Activated gamma-delta T cell (primary cell): ENCODE data around the gene FOXL1.

Experiments used
- DNase-seq: peaks from one replicate; lab custom pipeline; 2025; lab: John Stamatoyannopoulos, UW

Gene FOXL1

GRCh38 chr16:86604436-86605193, 26.3 kb downstream of the FOXL1 start:
- DNase-seq = no peak

GRCh38 chr16:86605950-86606349, 27.6 kb downstream of the FOXL1 start:
- no peak for DNase-seq

DNA sequence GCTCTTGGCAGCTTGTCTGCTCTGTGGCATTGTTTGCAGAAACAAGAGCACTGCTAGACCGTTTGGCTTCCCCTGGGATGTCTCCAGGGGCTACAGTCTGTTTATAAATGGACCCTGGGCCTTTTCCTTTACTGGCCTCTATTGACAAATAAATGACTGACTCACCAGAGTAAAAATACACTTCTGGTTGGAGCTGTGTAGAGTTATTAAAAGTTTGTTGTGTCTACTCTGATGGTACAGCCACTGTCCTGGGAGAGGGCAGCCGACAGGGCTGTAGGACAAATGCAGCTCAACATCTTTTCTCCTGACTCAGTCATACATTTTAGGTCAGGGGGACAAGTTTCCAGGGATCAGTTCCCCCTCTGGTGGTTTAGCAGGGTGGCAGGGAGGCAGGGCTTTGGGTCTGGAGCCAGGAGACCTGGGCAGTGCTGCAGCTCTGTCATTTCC, 30.0 kb downstream of the FOXL1 start:
- DNase-seq = no peak

GRCh38 chr16:86609115-86609514, 30.8 kb downstream of the FOXL1 start:
- no peak for DNase-seq

DNA sequence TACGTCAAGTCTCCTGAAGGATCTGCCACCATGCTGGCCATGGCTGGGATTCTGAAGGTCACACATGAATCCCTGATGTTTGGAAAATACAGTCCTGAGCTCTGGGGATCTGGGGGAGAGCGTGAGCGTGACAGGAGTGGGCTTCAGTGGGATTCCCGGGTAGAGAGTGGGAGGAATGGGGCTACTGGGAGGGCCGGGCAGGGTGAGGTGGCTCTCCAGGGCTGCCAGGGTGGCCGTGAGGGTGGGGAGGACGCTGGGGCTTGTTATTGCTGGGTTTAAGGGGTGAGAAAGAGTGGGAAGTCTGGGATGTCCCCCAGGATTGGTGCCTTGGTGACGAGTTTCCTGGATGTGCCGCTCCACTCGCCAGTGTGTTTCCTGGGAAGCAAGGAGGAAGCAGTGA, 31.3 kb downstream of the FOXL1 start:
- DNase-seq = no peak

GRCh38 chr16:86610779-86611524, 32.6 kb downstream of the FOXL1 start:
- DNase-seq = no peak

DNA sequence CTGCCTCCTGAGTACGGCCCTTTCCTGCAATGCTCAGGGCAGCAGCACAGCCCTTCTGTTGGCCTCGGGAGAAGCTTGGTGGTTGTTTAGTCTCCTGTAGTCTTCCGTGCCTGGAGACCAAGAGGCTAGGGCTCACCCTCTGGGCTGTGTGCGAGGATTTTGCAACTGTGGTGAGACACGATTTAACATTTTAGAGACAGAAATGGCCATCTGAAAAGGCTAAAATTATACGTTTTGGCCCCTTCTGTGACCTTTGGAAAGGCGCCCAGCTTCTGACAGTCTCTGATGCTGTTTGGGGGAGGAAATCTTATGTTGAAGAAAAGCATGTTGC, 33.1 kb downstream of the FOXL1 start:
- DNase-seq = no peak

- DNase-seq = no peak
Observed at GRCh38 chr16:86611941-86612340, 33.6 kb downstream of the FOXL1 start.

DNA sequence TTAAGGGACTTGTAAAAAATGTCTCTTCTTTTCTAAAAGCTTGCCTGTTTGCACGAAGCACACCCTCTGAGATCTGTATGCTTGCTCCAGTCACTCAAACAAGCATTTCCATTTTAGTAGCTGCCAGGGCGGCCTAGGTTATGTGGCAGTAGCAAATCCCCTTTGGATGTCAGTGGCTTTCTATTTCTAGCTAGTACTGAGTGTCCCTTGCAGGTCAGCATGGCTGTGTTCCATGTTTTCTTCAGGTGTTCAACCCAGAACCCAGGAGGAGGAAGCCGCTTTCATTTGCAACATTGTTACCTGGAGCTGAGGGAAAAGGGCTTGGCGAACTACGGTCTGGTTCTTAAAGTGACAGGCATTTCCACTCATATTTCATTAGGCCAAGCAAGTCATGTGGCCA, 36.4 kb downstream of the FOXL1 start:
- no peak for DNase-seq

GRCh38 chr16:86616906-86617305, 38.6 kb downstream of the FOXL1 start:
- no peak for DNase-seq

- DNase-seq = no peak
Observed at GRCh38 chr16:86618431-86619238, 40.3 kb downstream of the FOXL1 start.

DNA sequence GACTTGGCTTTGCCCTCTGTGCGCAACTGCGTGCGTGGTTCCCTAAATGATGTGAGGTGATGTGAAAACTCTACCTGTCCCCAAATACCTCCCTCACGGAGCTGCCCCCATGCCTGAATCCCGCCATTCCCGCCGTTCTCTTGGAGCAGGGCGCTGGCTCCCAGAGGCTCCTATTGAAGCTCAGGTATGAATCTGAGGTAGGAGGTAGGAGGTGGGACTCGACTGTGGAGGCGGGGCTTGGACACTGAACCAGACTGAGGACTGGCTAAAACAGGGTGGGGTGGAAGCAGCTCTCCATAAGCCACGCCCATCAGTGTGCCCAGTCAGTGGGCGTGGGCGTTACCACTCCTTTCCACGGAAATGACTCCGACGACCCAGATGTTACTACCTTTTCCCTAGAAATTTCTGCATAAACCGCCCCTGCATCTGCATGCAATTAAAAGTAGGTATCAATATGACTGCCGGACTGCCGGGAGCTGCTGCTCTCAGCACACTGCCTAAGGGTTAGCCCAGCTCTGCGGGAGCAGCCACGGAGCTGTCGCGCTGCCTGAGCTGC, 41.0 kb downstream of the FOXL1 start:
- DNase-seq = no peak

DNA sequence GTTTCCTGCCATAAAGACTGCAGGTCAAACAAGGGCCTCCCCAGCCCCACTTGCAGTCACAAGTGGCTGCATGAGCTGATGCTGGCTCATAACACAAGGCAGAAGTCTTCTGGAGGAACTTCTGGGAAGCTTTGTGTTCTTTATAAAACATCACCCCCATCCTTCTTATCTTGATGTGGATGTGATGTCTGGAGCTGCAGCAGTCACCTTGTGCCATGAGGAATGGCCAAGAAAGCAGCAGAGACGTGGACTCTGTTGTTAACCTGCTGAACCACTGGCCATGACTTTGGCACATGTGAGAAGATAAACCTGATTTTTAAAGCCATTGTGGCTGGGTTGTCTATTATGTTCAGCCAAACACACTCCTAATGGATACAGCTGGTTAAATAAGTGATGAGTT, 41.8 kb downstream of the FOXL1 start:
- DNase-seq = no peak

DNA sequence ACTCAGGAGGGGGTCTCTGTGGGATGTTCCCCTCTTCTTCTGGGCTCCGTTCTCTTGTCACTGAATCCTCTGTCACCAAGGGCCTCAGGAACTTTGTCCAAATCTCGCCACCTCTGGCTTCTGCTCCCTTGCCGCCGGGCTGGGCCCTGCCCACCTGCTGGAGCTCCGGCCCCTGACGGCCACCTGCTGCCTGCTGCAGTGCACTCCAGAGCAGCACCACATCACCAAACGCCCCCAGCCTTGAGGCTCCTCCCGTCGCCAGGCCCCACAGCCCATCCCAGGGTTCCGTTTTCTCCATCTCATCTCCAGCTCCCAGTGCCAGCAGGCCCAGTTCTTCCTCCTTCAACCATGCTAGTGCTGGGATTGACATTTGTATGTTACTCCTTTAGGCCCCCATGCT, 43.6 kb downstream of the FOXL1 start:
- no peak for DNase-seq

- no peak for DNase-seq
Observed at GRCh38 chr16:86622700-86623615, 44.6 kb downstream of the FOXL1 start.

DNA sequence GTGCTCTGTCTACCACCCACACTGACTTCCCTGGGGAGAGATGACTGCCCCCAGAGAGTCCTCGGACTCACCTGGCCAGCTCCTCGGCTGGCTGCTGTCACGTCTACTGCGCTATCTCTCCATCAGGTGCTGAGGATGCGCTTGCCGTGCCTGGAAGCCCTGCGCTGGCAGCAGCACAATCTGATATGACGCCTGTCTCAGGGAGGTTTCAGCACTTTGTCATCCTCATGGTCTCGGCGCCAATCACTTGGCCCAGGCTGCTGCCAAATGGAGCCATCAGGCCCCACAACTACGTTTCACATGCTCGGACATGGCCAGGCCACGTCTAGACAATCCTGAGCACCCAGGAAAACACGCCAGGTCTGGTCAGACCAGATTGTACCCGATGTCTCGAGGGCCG, 46.7 kb downstream of the FOXL1 start:
- no peak for DNase-seq

- no peak for DNase-seq
Observed at GRCh38 chr16:86625821-86626220, 47.5 kb downstream of the FOXL1 start.

GRCh38 chr16:86626284-86626683, 47.9 kb downstream of the FOXL1 start:
- no peak for DNase-seq

DNA sequence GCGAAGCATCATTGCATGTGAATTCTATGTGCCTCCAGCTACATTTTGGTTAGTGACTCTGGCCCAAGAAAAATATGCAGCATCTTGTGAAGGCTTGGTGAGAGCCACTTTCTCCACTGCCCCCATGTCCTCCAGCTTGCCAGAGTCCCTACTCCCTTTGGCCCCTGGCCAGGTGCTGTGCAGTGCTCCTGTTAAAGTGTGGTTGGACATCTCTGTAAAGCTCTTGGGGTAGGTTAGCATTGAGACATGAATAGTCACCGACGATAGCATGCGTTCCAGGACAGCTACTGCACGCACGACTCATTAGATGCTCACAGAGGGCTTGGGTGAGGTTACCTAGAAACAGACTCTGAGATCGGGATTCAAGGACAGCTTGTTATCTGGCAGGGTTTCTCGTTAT, 48.6 kb downstream of the FOXL1 start:
- DNase-seq = no peak

DNA sequence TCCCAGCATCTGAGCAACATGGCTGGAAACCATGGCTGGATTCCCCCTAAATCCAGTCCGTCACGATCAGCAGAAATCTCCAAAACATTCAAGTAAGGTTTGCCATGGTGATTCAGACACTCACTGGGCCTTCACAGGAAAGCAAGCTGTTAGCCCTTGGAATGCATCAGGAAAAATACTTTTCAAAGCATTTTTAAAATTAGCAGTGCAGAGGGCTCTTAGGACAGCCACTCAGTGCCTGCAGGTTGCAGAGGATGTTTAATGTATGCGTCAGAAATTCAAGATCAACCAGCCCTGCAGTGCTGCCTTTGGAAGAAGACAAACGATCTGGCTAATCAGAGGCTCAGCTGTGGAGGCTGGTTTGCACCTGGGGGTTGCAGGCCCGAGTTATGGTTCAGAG, 50.3 kb downstream of the FOXL1 start:
- no peak for DNase-seq

GRCh38 chr16:86630471-86630870, 52.1 kb downstream of the FOXL1 start:
- no peak for DNase-seq
